DND-41 (cell line): ENCODE results near the gene HMGXB3.

ENCODE experiments used
- CTCF ChIP-seq: IDR thresholded peaks from 2 replicates; pipeline ENCODE4 v1.5.1; 2012; ENCODE audit warnings: borderline replicate concordance, low read length, moderate library complexity, mild to moderate bottlenecking; ENCODE audit not compliant: poor library complexity, severe bottlenecking; ENCODE audit errors: extremely low read depth
- EZH2 ChIP-seq: IDR thresholded peaks from 3 replicates; pipeline ENCODE4 v1.6.1; 2012; ENCODE audit warnings: borderline replicate concordance, low read depth, mild to moderate bottlenecking, moderate library complexity, low read length, inconsistent platforms; ENCODE audit not compliant: severe bottlenecking

- no peak for TF ChIP-seq EZH2
- no peak for TF ChIP-seq CTCF
These were observed 1.2 kb upstream of the HMGXB3 start for GRCh38 chr5:149999359-149999758.
